Measurements from ENCODE around the gene TBC1D4. TPM values are rescaled to one million over a fixed set of nuclear protein-coding genes. Genes with fewer than 3 reads are reported as not detected.

The TBC1D4 gene
- total RNA-seq, 1 donor from 2014 or later, result 25.6 TPM

- Histone ChIP-seq H3K27me3 (ENCODE audit: insufficient read depth, low read length) (no peaks in the 10 kb centered on the region), H3K27ac (ENCODE audit: low read depth, low read length) (no peak overlapping the region), H3K4me3 (ENCODE audit: insufficient read depth, low read depth, low read length) (no peak overlapping the region), H4K20me1 (ENCODE audit: insufficient read depth, low read length) (no peaks in the 10 kb centered on the region), H3K9me3 (ENCODE audit: insufficient read depth, low read depth, low read length) (no peaks in the 10 kb centered on the region), H3K4me2 (ENCODE audit: low read length) (no peak overlapping the region), H3K4me1 (ENCODE audit: insufficient read depth, low read length) (peaks cover 4% of the 10 kb centered on the region), H3K36me3 (ENCODE audit: insufficient read depth, low read length) (no peaks in the 10 kb centered on the region), H3K9ac (ENCODE audit: low read length) (no peak overlapping the region), H3K79me2 (ENCODE audit: insufficient read depth, low read length) (peaks cover 2% of the 10 kb centered on the region), H2AFZ (ENCODE audit: low read depth, low read length) (no peak overlapping the region)
- FAIRE-seq, result no peak
- peaks cover 1% of the 10 kb centered on the region for H3K4me1 Mint-ChIP-seq (ENCODE audit: low read depth, unreplicated experiment)
- no peaks in the 10 kb centered on the region for H3K36me3 Mint-ChIP-seq (ENCODE audit: low read depth, unreplicated experiment)
- H3K27me3 Mint-ChIP-seq (ENCODE audit: low read depth, unreplicated experiment), result no peaks in the 10 kb centered on the region
- H3K9me3 Mint-ChIP-seq (ENCODE audit: unreplicated experiment), result no peaks in the 10 kb centered on the region
- DNase-seq (ENCODE audit: low read depth), result no peak
- TF ChIP-seq CTCF (IDR thresholded peaks at IDR 0.05; ENCODE audit: insufficient read depth, low read depth, low read length) (no peak), EZH2 (IDR thresholded peaks at IDR 0.05; ENCODE audit: insufficient read depth, low read length) (no peak)
- no peak overlapping the region for H3K4me3 Mint-ChIP-seq (ENCODE audit: unreplicated experiment)
- no peak overlapping the region for H3K27ac Mint-ChIP-seq (ENCODE audit: unreplicated experiment)
Observed at GRCh38 chr13:75373988-75374387, 108.0 kb downstream of the TBC1D4 start.

DNA sequence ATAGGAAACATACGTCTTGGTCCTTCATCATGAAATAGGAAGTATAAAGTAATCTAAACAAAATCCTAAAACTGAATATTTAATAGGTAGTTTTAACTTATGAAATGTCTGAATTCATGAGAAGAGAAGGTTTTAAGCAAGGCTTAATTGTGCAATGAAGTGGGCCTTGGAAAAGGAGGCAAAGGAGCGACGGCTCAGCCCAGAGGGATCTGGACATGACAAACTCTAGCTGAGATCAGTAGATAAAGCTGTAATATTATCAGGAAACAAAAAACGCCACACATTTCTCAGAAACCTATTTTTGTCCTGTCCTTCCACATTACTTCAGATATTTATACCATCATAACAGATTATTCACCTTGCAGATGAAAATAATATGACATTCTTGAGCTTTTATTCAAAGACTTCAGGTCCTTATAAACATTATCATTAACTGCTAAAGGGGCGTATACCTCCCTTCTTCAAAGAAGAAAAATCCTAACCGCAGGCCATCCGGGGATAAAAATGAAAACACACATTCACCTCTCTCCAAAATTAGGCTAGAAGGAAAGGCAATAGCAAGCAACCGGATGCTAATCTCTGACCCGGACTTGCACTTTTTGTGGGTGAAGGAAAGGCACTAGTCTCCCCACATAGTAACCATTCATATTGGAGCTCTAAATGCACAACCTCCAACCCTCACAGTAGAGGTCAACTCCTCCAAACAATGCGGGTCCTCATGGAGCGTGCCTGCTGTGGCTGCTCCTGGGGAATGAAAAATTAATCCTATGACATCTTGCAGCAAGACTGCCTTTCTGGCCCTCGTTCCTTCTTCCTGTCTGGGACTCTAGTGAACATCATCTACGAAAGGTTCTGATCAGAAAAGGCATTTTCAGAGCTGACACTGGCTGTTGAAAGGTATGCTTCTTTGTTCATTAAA lies 108.8 kb downstream of the TBC1D4 start:
- Histone ChIP-seq H3K4me1 (ENCODE audit: insufficient read depth, low read length) (peaks cover 10% of the 10 kb centered on the region), H3K4me2 (ENCODE audit: low read length) (peak overlapping the region; percentile 16), H3K9ac (ENCODE audit: low read length) (no peak overlapping the region), H3K36me3 (ENCODE audit: insufficient read depth, low read length) (no peaks in the 10 kb centered on the region), H3K27ac (ENCODE audit: low read depth, low read length) (no peak overlapping the region), H3K9me3 (ENCODE audit: insufficient read depth, low read depth, low read length) (no peaks in the 10 kb centered on the region), H3K4me3 (ENCODE audit: insufficient read depth, low read depth, low read length) (no peak overlapping the region), H4K20me1 (ENCODE audit: insufficient read depth, low read length) (no peaks in the 10 kb centered on the region), H3K79me2 (ENCODE audit: insufficient read depth, low read length) (peaks cover 2% of the 10 kb centered on the region), H3K27me3 (ENCODE audit: insufficient read depth, low read length) (no peaks in the 10 kb centered on the region), H2AFZ (ENCODE audit: low read depth, low read length) (no peak overlapping the region)
- Mint-ChIP-seq H3K9me3 (ENCODE audit: unreplicated experiment) (no peaks in the 10 kb centered on the region), H3K4me3 (ENCODE audit: unreplicated experiment) (no peak overlapping the region), H3K27me3 (ENCODE audit: low read depth, unreplicated experiment) (no peaks in the 10 kb centered on the region), H3K4me1 (ENCODE audit: low read depth, unreplicated experiment) (peaks cover 7% of the 10 kb centered on the region), H3K27ac (ENCODE audit: unreplicated experiment) (no peak overlapping the region), H3K36me3 (ENCODE audit: low read depth, unreplicated experiment) (no peaks in the 10 kb centered on the region)
- TF ChIP-seq EZH2 (IDR thresholded peaks at IDR 0.05; ENCODE audit: insufficient read depth, low read length) (no peak), CTCF (IDR thresholded peaks at IDR 0.05; ENCODE audit: insufficient read depth, low read depth, low read length) (no peak)
- DNase-seq (ENCODE audit: low read depth) (no peak), FAIRE-seq (no peak)

- Histone ChIP-seq H3K4me1 (ENCODE audit: insufficient read depth, low read length) (peaks cover 17% of the 10 kb centered on the region), H3K9me3 (ENCODE audit: insufficient read depth, low read depth, low read length) (no peaks in the 10 kb centered on the region), H3K27me3 (ENCODE audit: insufficient read depth, low read length) (no peaks in the 10 kb centered on the region), H4K20me1 (ENCODE audit: insufficient read depth, low read length) (no peaks in the 10 kb centered on the region), H2AFZ (ENCODE audit: low read depth, low read length) (no peak overlapping the region), H3K27ac (ENCODE audit: low read depth, low read length) (no peak overlapping the region), H3K9ac (ENCODE audit: low read length) (no peak overlapping the region), H3K79me2 (ENCODE audit: insufficient read depth, low read length) (peaks cover 2% of the 10 kb centered on the region), H3K36me3 (ENCODE audit: insufficient read depth, low read length) (no peaks in the 10 kb centered on the region), H3K4me2 (ENCODE audit: low read length) (no peak overlapping the region), H3K4me3 (ENCODE audit: insufficient read depth, low read depth, low read length) (no peak overlapping the region)
- FAIRE-seq (no peak), DNase-seq (ENCODE audit: low read depth) (no peak)
- Mint-ChIP-seq H3K27ac (ENCODE audit: unreplicated experiment) (no peak overlapping the region), H3K27me3 (ENCODE audit: low read depth, unreplicated experiment) (no peaks in the 10 kb centered on the region), H3K4me3 (ENCODE audit: unreplicated experiment) (no peak overlapping the region), H3K36me3 (ENCODE audit: low read depth, unreplicated experiment) (no peaks in the 10 kb centered on the region), H3K9me3 (ENCODE audit: unreplicated experiment) (no peaks in the 10 kb centered on the region), H3K4me1 (ENCODE audit: low read depth, unreplicated experiment) (peaks cover 10% of the 10 kb centered on the region)
- TF ChIP-seq CTCF (IDR thresholded peaks at IDR 0.05; ENCODE audit: insufficient read depth, low read depth, low read length) (peak; percentile 70), EZH2 (IDR thresholded peaks at IDR 0.05; ENCODE audit: insufficient read depth, low read length) (no peak)
Observed at GRCh38 chr13:75372517-75372916, 109.5 kb downstream of the TBC1D4 start.

All from astrocyte (in vitro differentiated cells and primary cell).